ENCODE data around the gene ZNF766. TPM values are rescaled to one million over a fixed set of nuclear protein-coding genes. Genes with fewer than 3 reads are reported as not detected.

The ZNF766 gene
- total and polyA plus RNA-seq, 9 of the 15 experiments (the other 6 are each of a cell fraction or from before 2014, with no cell fraction given), result 6.7 to 23.0 (median 11.2) TPM

DNA sequence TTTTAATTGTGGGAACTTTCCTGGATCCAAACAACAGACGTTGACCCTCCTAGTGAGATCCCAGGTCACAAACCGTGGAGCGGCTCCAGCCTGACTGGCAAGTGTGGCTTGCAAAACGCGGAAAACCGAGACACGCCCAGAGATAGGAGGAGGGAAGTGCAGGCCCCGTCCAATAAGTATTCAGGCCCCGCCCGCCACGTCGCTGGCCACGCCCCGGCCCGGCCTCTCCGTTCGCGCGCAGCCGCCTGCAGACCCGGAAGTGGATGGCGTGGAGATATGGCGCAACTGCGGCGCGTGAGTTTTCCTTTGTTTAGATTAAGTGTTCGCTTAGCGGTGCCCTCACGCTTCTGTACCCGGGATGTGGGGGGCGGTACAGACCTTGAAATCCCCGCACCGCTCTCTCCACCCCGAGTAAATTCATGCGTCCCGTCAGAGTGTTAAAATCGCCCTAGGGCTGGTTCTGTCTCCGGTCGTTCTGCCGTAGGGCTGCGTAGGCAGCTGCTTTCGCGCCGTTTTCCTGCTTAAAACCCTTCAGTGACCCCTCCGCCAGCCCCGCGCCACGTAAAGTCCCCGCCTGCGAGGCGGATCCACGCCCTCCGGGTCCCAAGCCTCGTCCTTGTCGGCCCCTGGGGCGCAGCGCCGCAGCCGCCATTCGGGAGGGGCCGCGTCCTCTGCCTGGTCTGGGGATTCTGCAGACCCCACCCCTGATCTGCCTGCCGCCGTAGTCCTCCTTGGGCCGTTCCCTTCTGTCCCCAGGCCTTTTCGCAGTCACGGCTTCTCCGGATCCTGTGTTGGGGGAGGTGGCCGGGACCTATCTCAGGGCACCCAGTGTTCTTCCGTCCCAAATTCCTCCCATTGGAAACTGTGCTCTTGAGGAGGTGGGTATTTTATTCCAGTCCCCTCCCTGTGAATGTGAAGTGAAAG is at the start of gene ZNF766 (continued):
- no peak for TF ChIP-seq ZNF224 (CRISPR knock-in tag; IDR thresholded peaks at IDR 0.05)
- TF ChIP-seq MAFK (IDR thresholded peaks at IDR 0.05; ENCODE audit: low read length), result no peak
- TF ChIP-seq, protein P1, sequence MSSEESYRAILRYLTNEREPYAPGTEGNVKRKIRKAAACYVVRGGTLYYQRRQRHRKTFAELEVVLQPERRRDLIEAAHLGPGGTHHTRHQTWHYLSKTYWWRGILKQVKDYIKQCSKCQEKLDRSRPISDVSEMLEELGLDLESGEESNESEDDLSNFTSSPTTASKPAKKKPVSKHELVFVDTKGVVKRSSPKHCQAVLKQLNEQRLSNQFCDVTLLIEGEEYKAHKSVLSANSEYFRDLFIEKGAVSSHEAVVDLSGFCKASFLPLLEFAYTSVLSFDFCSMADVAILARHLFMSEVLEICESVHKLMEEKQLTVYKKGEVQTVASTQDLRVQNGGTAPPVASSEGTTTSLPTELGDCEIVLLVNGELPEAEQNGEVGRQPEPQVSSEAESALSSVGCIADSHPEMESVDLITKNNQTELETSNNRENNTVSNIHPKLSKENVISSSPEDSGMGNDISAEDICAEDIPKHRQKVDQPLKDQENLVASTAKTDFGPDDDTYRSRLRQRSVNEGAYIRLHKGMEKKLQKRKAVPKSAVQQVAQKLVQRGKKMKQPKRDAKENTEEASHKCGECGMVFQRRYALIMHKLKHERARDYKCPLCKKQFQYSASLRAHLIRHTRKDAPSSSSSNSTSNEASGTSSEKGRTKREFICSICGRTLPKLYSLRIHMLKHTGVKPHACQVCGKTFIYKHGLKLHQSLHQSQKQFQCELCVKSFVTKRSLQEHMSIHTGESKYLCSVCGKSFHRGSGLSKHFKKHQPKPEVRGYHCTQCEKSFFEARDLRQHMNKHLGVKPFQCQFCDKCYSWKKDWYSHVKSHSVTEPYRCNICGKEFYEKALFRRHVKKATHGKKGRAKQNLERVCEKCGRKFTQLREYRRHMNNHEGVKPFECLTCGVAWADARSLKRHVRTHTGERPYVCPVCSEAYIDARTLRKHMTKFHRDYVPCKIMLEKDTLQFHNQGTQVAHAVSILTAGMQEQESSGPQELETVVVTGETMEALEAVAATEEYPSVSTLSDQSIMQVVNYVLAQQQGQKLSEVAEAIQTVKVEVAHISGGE (CRISPR knock-in tag; IDR thresholded peaks at IDR 0.05), result 0 out of 6 replicates have a peak, but pooled peaks of 1 of the 3 experiments have one; percentile 26
- TF ChIP-seq SRSF9 (IDR thresholded peaks at IDR 0.05; ENCODE audit: borderline replicate concordance, low read depth, low read length), result no peak
- TF ChIP-seq E2F3 (CRISPR knock-in tag; IDR thresholded peaks at IDR 0.05), result peak; percentile 22; the same call in 1 of the 2 replicates
- TF ChIP-seq MYBL2 (IDR thresholded peaks at IDR 0.05; ENCODE audit: low read depth), result no peak
- TF ChIP-seq MYBL2 (CRISPR knock-in tag; IDR thresholded peaks at IDR 0.05; ENCODE audit: borderline replicate concordance), result no peak
- TF ChIP-seq, protein P2, sequence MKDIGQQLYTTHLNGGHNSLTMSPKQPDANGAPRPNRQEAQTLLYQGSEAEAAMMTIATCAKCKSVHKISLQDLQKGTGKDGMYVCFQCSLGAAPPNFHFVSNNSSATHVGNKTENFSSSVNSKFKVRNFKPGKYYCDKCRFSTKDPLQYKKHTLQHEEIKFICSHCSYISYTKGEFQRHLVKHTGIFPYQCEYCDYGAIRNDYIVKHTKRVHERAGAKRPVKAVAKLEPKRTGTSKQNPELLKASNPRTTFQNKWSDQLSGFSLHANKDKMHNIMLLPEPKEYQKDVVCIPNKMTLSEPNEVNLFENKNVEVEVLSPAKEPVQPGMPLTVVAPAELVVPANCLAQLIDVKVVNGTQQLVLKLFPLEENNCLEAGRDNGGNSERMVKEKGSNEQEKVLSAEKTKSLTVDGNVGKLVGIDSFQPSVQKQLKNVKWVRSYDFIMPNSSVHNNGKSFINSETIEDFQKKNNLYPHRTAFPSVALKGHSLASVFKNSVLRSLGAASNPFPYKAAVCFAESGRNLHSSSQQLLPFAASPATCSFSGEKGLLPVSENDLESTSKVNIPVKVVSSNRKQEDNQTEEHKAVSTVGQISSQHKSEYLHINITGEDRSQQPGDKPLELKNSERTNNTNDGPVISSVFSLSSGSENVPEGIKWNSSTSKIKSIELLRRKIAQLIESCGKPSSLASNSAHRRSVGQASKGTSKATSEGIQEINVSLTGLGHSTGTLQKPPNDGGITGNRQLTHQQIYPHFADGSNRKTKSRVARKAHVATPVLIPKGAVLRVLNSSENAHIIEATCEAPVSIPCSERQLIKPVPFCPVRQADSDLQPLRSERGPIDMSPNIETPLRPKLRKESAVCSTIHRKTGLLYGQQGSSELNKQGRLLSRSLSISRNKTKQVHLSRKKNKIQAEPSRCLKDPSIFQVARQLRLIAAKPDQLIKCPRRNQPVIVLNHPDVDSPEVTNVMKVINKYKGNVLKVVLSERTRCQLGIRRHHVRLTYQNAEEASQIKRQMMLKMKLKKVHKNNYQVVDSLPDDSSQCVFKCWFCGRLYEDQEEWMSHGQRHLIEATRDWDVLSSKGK (CRISPR knock-in tag; IDR thresholded peaks at IDR 0.05), result no peak
- TF ChIP-seq, protein P3, sequence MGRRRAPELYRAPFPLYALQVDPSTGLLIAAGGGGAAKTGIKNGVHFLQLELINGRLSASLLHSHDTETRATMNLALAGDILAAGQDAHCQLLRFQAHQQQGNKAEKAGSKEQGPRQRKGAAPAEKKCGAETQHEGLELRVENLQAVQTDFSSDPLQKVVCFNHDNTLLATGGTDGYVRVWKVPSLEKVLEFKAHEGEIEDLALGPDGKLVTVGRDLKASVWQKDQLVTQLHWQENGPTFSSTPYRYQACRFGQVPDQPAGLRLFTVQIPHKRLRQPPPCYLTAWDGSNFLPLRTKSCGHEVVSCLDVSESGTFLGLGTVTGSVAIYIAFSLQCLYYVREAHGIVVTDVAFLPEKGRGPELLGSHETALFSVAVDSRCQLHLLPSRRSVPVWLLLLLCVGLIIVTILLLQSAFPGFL (CRISPR knock-in tag; IDR thresholded peaks at IDR 0.05), result 0 out of 2 replicates have a peak, but pooled peaks have one; percentile 66
- TF ChIP-seq MCM5 (IDR thresholded peaks at IDR 0.05; ENCODE audit: low read depth), result no peak
- TF ChIP-seq, protein P4, sequence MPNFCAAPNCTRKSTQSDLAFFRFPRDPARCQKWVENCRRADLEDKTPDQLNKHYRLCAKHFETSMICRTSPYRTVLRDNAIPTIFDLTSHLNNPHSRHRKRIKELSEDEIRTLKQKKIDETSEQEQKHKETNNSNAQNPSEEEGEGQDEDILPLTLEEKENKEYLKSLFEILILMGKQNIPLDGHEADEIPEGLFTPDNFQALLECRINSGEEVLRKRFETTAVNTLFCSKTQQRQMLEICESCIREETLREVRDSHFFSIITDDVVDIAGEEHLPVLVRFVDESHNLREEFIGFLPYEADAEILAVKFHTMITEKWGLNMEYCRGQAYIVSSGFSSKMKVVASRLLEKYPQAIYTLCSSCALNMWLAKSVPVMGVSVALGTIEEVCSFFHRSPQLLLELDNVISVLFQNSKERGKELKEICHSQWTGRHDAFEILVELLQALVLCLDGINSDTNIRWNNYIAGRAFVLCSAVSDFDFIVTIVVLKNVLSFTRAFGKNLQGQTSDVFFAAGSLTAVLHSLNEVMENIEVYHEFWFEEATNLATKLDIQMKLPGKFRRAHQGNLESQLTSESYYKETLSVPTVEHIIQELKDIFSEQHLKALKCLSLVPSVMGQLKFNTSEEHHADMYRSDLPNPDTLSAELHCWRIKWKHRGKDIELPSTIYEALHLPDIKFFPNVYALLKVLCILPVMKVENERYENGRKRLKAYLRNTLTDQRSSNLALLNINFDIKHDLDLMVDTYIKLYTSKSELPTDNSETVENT (CRISPR knock-in tag; IDR thresholded peaks at IDR 0.05), result no peak
- no peak for TF ChIP-seq NFIC (IDR thresholded peaks at IDR 0.05)
- TF ChIP-seq, protein P5, sequence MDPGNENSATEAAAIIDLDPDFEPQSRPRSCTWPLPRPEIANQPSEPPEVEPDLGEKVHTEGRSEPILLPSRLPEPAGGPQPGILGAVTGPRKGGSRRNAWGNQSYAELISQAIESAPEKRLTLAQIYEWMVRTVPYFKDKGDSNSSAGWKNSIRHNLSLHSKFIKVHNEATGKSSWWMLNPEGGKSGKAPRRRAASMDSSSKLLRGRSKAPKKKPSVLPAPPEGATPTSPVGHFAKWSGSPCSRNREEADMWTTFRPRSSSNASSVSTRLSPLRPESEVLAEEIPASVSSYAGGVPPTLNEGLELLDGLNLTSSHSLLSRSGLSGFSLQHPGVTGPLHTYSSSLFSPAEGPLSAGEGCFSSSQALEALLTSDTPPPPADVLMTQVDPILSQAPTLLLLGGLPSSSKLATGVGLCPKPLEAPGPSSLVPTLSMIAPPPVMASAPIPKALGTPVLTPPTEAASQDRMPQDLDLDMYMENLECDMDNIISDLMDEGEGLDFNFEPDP (CRISPR knock-in tag; IDR thresholded peaks at IDR 0.05), result no peak
- TF ChIP-seq ZNF134 (CRISPR knock-in tag; conservative IDR thresholded peaks at IDR 0.05), result no peak
